ENCODE results near the gene CREG2. TPM values are rescaled to one million over a fixed set of nuclear protein-coding genes. Genes with fewer than 3 reads are reported as not detected.

The CREG2 gene
- total RNA-seq, 1 donor from 2014 or later = 0.65 TPM

GRCh38 chr2:101337877-101338276 is 49.4 kb downstream of the CREG2 start:
- no peak for TF ChIP-seq CTCF (IDR thresholded peaks at IDR 0.05; ENCODE audit: unreplicated experiment)
- Mint-ChIP-seq H3K27ac (no peak overlapping the region), H3K27me3 (no peaks in the 10 kb centered on the region), H3K4me3 (ENCODE audit: low read depth) (no peak overlapping the region), H3K4me1 (ENCODE audit: low read depth) (peaks cover 21% of the 10 kb centered on the region), H3K9me3 (ENCODE audit: low read depth) (no peaks in the 10 kb centered on the region), H3K36me3 (ENCODE audit: insufficient read depth) (no peaks in the 10 kb centered on the region)
- DNase-seq (ENCODE audit: low spot score, unreplicated experiment) = no peak

GRCh38 chr2:101332885-101333766 is 54.2 kb downstream of the CREG2 start:
- H3K4me3 Mint-ChIP-seq (ENCODE audit: low read depth) = no peak overlapping the region
- TF ChIP-seq CTCF (IDR thresholded peaks at IDR 0.05; ENCODE audit: unreplicated experiment) = no peak
- peaks cover 18% of the 10 kb centered on the region for H3K4me1 Mint-ChIP-seq (ENCODE audit: low read depth)
- H3K27me3 Mint-ChIP-seq = no peaks in the 10 kb centered on the region
- no peak overlapping the region for H3K27ac Mint-ChIP-seq
- H3K36me3 Mint-ChIP-seq (ENCODE audit: insufficient read depth) = no peaks in the 10 kb centered on the region
- DNase-seq (ENCODE audit: low spot score, unreplicated experiment) = no peak
- no peaks in the 10 kb centered on the region for H3K9me3 Mint-ChIP-seq (ENCODE audit: low read depth)

GRCh38 chr2:101331202-101331601 is 56.1 kb downstream of the CREG2 start:
- H3K9me3 Mint-ChIP-seq (ENCODE audit: low read depth) = no peaks in the 10 kb centered on the region
- no peak for TF ChIP-seq CTCF (IDR thresholded peaks at IDR 0.05; ENCODE audit: unreplicated experiment)
- H3K27me3 Mint-ChIP-seq = no peaks in the 10 kb centered on the region
- peaks cover 17% of the 10 kb centered on the region for H3K4me1 Mint-ChIP-seq (ENCODE audit: low read depth)
- no peaks in the 10 kb centered on the region for H3K36me3 Mint-ChIP-seq (ENCODE audit: insufficient read depth)
- peak overlapping the region; percentile 93 for H3K27ac Mint-ChIP-seq
- H3K4me3 Mint-ChIP-seq (ENCODE audit: low read depth) = no peak overlapping the region
- DNase-seq (ENCODE audit: low spot score, unreplicated experiment) = no peak

GRCh38 chr2:101330253-101330933 is 56.9 kb downstream of the CREG2 start:
- Mint-ChIP-seq H3K4me1 (ENCODE audit: low read depth) (peaks cover 17% of the 10 kb centered on the region), H3K27me3 (no peaks in the 10 kb centered on the region), H3K36me3 (ENCODE audit: insufficient read depth) (no peaks in the 10 kb centered on the region), H3K27ac (peak overlapping the region; percentile 93), H3K9me3 (ENCODE audit: low read depth) (peaks cover 2% of the 10 kb centered on the region), H3K4me3 (ENCODE audit: low read depth) (no peak overlapping the region)
- no peak for TF ChIP-seq CTCF (IDR thresholded peaks at IDR 0.05; ENCODE audit: unreplicated experiment)
- DNase-seq (ENCODE audit: low spot score, unreplicated experiment) = no peak

- Mint-ChIP-seq H3K4me3 (ENCODE audit: low read depth) (no peak overlapping the region), H3K27me3 (no peaks in the 10 kb centered on the region), H3K27ac (no peak overlapping the region), H3K36me3 (ENCODE audit: insufficient read depth) (peaks cover 1% of the 10 kb centered on the region), H3K9me3 (ENCODE audit: low read depth) (peaks cover 6% of the 10 kb centered on the region), H3K4me1 (ENCODE audit: low read depth) (peaks cover 17% of the 10 kb centered on the region)
- DNase-seq (ENCODE audit: low spot score, unreplicated experiment) = no peak
- TF ChIP-seq CTCF (IDR thresholded peaks at IDR 0.05; ENCODE audit: unreplicated experiment) = no peak
Measured at GRCh38 chr2:101329026-101329425, 58.3 kb downstream of the CREG2 start.
